GM10266 (cell line): ENCODE data around the gene ALDH1B1.
"Not testable (repeated sequence)": the region's sequence is repeated elsewhere in the genome, so short reads cannot be mapped to it uniquely, and the experiment has no call there.

Experiments used
- DNase-seq: peaks from one replicate; pipeline ENCODE4 v3.0.0; 2012; ENCODE audit errors: extremely low spot score
- CTCF ChIP-seq: IDR thresholded peaks from 2 replicates; pipeline ENCODE4 v1.5.1; 2012; ENCODE audit warnings: mild to moderate bottlenecking, low read depth; ENCODE audit not compliant: control insufficient read depth, insufficient read depth; ENCODE audit errors: missing control alignments

Gene ALDH1B1

DNA sequence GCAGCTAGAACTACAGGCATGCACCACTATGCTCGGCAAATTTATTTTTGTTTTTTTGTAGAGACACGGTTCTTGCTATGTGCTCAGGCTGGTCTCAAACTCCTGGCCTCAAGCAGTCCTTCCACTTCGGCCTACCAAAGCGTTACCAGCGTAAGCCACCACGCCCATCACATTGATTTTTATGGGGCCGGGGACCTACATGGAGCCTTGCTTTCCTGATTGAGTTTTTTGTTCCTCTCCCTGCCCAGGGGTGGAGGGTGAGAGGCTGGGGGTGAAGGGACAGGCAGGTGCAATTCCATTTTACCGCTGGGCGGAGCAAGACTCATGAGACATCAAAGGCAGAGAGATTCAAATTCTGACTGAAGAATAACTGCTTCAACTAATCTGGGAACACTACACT lies 1.9 kb downstream of the ALDH1B1 start:
- DNase-seq: no peak
- no peak for TF ChIP-seq CTCF

DNA sequence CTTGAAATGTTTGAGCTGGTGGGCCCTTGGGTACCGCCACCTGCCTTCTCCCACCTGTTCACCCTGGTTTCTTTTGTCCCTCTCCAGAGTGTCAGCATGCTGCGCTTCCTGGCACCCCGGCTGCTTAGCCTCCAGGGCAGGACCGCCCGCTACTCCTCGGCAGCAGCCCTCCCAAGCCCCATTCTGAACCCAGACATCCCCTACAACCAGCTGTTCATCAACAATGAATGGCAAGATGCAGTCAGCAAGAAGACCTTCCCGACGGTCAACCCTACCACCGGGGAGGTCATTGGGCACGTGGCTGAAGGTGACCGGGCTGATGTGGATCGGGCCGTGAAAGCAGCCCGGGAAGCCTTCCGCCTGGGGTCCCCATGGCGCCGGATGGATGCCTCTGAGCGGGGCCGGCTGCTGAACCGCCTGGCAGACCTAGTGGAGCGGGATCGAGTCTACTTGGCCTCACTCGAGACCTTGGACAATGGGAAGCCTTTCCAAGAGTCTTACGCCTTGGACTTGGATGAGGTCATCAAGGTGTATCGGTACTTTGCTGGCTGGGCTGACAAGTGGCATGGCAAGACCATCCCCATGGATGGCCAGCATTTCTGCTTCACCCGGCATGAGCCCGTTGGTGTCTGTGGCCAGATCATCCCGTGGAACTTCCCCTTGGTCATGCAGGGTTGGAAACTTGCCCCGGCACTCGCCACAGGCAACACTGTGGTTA lies 3.3 kb downstream of the ALDH1B1 start:
- DNase-seq: no peak
- TF ChIP-seq CTCF: no peak

DNA sequence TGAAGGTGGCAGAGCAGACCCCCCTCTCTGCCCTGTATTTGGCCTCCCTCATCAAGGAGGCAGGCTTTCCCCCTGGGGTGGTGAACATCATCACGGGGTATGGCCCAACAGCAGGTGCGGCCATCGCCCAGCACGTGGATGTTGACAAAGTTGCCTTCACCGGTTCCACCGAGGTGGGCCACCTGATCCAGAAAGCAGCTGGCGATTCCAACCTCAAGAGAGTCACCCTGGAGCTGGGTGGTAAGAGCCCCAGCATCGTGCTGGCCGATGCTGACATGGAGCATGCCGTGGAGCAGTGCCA lies 3.8 kb downstream of the ALDH1B1 start:
- TF ChIP-seq CTCF: no peak
- no peak for DNase-seq

GRCh38 chr9:38399191-38399590 lies 6.7 kb downstream of the ALDH1B1 start:
- DNase-seq: not testable (repeated sequence)

GRCh38 chr9:38401994-38402393 lies 9.5 kb downstream of the ALDH1B1 start:
- DNase-seq: no peak
- no peak for TF ChIP-seq CTCF

- TF ChIP-seq CTCF: no peak
- no peak for DNase-seq
These were observed 11.8 kb downstream of the ALDH1B1 start for GRCh38 chr9:38404314-38404713.

GRCh38 chr9:38405785-38406184 lies 13.3 kb downstream of the ALDH1B1 start:
- DNase-seq: no peak
- TF ChIP-seq CTCF: no peak
